Right atrium auricular region (tissue), 2 donors: Measurements from ENCODE around the gene USP26. TPM values are rescaled to one million over a fixed set of nuclear protein-coding genes. Genes with fewer than 3 reads are reported as not detected.
"Not testable (repeated sequence)": the region's sequence is repeated elsewhere in the genome, so short reads cannot be mapped to it uniquely, and the experiment has no call there.

Experiments used
- DNase-seq: peaks from one replicate; pipeline ENCODE4 v3.0.0-alpha.2; 2019; ENCODE audit warnings: low spot score
- H3K27ac ChIP-seq, 2 donors: fragments of 200-600 bp; sonication (generic); 1 replicate in 1 of 2; 2 replicates in 1 of 2; pipeline ENCODE4 v1.5.1; 2016 to 2019
- H3K27me3 ChIP-seq, 2 donors: fragments of 200-600 bp; sonication (generic); one replicate each; pipeline versions ENCODE4 v1.5.1 to v1.6.0; 2017 to 2019
- H3K36me3 ChIP-seq: fragments of 200-600 bp; sonication (generic); one replicate; pipeline ENCODE4 v1.5.1; 2016
- H3K4me1 ChIP-seq, 2 donors: fragments of 200-600 bp; sonication (generic); one replicate each; pipeline versions ENCODE4 v1.5.1 to v1.6.0; 2017 to 2019
- H3K4me3 ChIP-seq, 2 donors: fragments of 200-600 bp; sonication (generic); 1 replicate in 1 of 2; 2 replicates in 1 of 2; pipeline ENCODE4 v1.5.1; 2017 to 2019; ENCODE audit warnings: mild to moderate bottlenecking in 1 of 2, moderate library complexity in 1 of 2
- H3K9me3 ChIP-seq, 2 donors: fragments of 200-600 bp; sonication (generic); one replicate each; pipeline ENCODE4 v1.5.1; 2019
- total RNA-seq, 2 donors: library from RNA; depleted of rRNA; stranded (reverse); fragments of >200 nt; gene quantifications; one replicate each; pipeline ENCODE4 v1.1.0, GENCODE V29; 2016
- TF ChIP-seq, protein P1 (sequence below), 2 donors: fragments of 200-600 bp; sonication (generic); IDR thresholded peaks; one replicate each; pipeline ENCODE4 v1.5.1; 2019; ENCODE audit warnings: antibody characterized with exemption in 2 of 2

USP26 gene
- total RNA-seq, 2 donors from 2014 or later: not detected

DNA sequence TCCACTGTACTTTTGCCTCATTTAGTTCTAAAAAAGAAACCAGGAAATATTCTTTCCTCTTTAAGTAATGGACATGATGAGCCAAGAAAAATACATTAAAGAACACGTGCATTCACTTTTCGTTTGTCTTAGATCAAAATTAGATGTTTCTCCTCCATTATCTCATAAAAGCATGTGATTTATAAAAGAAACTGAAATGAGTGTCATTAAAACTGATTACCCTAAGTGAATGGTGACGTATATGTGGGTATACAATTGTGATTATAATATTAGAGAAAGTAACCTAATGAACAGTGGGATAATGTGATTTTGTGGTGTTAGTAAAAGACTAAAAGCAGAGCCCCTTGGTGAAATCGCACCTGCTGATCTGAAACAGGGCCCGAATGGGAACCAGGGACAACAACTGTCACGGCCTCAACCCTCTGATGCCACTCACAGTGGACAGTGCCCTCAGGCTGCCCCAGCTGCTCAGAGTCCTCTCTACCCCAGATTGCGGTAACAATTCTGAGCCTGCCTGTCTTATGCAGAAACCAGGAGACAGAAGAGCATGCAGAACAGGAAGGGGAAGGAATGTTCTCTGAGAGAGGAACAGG lies 112.8 kb downstream of the USP26 start:
- H3K9me3 ChIP-seq: peaks cover 0 to 3% of the 10 kb centered on the region in 2 donors
- no peaks in the 10 kb centered on the region for H3K36me3 ChIP-seq
- DNase-seq: no peak
- H3K4me3 ChIP-seq: no peak overlapping the region
- TF ChIP-seq, protein P1, sequence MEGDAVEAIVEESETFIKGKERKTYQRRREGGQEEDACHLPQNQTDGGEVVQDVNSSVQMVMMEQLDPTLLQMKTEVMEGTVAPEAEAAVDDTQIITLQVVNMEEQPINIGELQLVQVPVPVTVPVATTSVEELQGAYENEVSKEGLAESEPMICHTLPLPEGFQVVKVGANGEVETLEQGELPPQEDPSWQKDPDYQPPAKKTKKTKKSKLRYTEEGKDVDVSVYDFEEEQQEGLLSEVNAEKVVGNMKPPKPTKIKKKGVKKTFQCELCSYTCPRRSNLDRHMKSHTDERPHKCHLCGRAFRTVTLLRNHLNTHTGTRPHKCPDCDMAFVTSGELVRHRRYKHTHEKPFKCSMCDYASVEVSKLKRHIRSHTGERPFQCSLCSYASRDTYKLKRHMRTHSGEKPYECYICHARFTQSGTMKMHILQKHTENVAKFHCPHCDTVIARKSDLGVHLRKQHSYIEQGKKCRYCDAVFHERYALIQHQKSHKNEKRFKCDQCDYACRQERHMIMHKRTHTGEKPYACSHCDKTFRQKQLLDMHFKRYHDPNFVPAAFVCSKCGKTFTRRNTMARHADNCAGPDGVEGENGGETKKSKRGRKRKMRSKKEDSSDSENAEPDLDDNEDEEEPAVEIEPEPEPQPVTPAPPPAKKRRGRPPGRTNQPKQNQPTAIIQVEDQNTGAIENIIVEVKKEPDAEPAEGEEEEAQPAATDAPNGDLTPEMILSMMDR (IDR thresholded peaks at IDR 0.05): no peak
- H3K4me1 ChIP-seq: no peaks in the 10 kb centered on the region
- H3K27me3 ChIP-seq: no peaks in the 10 kb centered on the region
- H3K27ac ChIP-seq: no peak overlapping the region

DNA sequence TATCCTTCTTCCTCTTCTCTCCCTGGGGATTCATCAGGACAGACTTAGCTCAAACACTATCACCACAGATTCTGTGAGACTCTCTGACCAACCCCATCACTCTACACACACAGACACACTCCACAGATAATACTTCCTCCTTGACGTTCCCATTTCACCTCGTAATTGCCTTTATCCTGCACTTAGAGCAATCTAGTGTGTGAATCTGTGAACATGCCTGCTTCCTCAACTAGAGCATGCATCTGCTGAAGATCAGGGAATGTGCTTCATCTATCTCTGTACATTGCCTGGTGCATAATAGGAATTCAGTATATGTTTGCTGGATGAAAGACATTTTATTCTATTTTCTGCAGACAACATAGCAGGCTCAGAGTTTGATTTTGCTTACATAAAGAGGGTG lies 113.4 kb downstream of the USP26 start:
- Histone ChIP-seq H3K27me3 (no peaks in the 10 kb centered on the region), H3K36me3 (no peaks in the 10 kb centered on the region), H3K9me3 (peaks cover 0 to 3% of the 10 kb centered on the region in 2 donors), H3K4me3 (no peak overlapping the region), H3K27ac (no peak overlapping the region), H3K4me1 (no peaks in the 10 kb centered on the region)
- no peak for DNase-seq
- TF ChIP-seq, protein P1 (IDR thresholded peaks at IDR 0.05): no peak

DNA sequence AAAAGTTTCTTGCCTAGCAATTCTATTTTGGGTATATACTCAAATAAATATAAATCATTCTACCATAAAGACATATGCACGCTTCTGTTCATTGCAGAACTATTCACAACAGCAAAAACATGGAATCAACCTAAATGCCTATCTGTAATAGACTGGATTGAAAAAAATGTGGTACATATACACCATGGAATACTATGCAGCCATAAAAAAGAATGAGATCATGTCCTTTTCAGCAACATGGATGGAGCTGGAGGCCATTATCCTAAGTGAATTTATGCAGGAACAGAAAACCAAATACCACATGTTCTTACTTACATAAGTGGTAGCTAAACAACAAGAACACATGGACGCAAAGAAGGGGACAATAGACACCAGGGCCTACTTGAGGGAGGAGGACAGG lies 116.9 kb downstream of the USP26 start:
- H3K9me3 ChIP-seq, H3K36me3 ChIP-seq, H3K4me3 ChIP-seq, H3K27ac ChIP-seq, DNase-seq, H3K4me1 ChIP-seq, H3K27me3 ChIP-seq: not testable (repeated sequence)

Other genes starting within 250 kb of the USP26 start
- gene HS6ST2, start 138.5 kb downstream of the USP26 start, total RNA-seq: under 1 TPM; 0.26 to 0.39 TPM
- not detected for gene TFDP3, start 121.2 kb upstream of the USP26 start, total RNA-seq